Pulmonary artery endothelial cell (primary cell): Measurements from ENCODE around the gene PTTG1IP. TPM values are rescaled to one million over a fixed set of nuclear protein-coding genes. Genes with fewer than 3 reads are reported as not detected.
"Not testable (repeated sequence)": the region's sequence is repeated elsewhere in the genome, so short reads cannot be mapped to it uniquely, and the experiment has no call there.

Source experiments
- DNase-seq: peaks from one replicate; pipeline ENCODE4 v3.0.0-alpha.2; 2011; ENCODE audit warnings: low read depth, low spot score
- total RNA-seq: library from RNA; depleted of rRNA; stranded (reverse); fragments of >200 nt; gene quantifications from 2 replicates; pipeline ENCODE4 v1.2.3, GENCODE V29; 2014

The PTTG1IP gene
- total RNA-seq, 1 donor from 2014 or later = 324 TPM

DNA sequence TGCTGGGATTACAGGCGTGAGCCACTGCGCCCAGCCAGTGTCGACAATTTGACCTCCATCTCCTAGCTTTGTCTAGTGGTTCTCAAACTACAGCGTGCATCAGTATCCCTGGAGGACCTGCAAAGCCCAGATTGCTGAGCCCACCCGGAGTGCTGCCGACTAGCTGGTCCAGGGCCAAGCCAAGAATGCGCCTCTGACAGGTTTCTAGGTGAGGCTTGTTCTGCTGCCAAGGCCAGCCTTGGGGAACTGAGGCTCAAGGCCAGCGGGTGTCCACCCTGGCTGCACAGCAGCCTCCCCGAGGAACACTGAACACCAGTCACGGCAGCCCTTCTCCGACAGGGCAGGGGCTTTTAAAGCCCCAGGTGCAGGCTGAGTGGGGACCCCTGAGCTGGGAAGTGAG lies 9.8 kb upstream of the PTTG1IP start:
- DNase-seq = no peak

DNA sequence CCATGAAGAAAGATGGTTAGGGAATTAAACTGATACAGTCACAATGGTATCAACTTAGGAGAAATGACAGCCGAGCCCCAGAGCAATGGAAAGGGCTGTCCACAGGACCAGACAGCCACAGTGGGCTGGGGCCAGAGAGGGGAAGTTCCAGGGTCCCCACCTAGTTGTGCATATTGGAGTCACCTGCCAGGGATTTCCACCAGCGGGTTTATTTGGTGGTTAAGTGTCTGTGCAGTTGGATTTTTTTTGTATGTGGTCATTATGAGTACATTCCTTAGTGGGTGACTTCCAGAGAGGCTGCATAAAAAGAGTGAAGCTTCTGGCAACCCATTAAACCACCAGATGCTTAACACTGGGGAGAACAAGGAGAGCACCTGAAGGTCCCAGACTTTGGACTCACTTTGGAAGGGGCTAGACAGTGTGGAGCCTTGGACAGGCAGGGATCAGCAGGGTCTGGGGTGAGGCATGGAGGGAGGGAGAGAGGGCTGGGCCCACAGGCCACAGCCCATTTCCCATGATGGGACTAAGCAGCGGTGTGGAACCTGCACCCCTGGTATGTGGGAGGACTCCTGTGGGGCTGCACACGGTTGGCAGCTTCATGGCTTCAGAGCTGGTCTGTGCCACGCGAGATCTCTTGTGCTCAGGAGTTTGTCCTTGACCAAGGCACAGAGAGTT lies 7.8 kb upstream of the PTTG1IP start:
- DNase-seq = no peak

GRCh38 chr21:44880405-44881197 lies 7.1 kb upstream of the PTTG1IP start:
- peak; percentile 83 for DNase-seq

- not testable (repeated sequence) for DNase-seq
These were observed 5.7 kb upstream of the PTTG1IP start for GRCh38 chr21:44879238-44879637.

- DNase-seq = no peak
These were observed 4.8 kb upstream of the PTTG1IP start for GRCh38 chr21:44878053-44878982.

- DNase-seq = no peak
These were observed 3.5 kb upstream of the PTTG1IP start for GRCh38 chr21:44876849-44877575.

DNA sequence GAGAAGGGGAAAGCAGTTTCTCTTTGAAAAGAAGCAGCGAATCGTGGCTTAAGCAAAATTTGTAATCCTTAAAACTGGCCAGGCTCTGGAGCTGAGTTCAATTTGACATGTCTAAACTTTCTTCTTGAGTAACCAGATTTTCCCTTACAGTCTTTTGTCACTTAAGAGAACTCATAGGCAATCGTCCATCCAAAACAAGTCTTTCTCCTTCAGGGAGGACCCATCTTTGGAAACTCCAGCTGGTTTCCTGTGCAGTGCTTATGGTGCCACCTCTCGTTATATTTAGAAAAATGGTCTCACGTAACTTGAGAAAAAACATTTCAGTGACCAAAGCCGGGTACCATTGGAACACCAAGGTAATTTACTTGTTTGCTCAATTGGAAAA lies 1.8 kb upstream of the PTTG1IP start:
- no peak for DNase-seq

GRCh38 chr21:44874497-44875315 lies 1.2 kb upstream of the PTTG1IP start:
- no peak for DNase-seq

DNA sequence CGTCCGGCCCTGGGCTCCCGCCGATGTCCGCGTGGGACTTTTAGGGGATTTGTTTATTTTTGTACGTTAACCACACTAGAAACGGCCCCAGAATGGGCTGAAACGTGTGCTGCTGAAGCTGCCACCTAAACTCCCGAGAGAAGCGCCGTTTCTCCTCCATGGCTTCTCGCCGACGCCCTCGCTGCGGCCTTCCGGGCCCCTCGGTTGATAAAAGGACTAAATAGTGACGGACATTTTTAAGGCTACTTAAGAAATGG lies 678 bp upstream of the PTTG1IP start:
- DNase-seq = no peak

DNA sequence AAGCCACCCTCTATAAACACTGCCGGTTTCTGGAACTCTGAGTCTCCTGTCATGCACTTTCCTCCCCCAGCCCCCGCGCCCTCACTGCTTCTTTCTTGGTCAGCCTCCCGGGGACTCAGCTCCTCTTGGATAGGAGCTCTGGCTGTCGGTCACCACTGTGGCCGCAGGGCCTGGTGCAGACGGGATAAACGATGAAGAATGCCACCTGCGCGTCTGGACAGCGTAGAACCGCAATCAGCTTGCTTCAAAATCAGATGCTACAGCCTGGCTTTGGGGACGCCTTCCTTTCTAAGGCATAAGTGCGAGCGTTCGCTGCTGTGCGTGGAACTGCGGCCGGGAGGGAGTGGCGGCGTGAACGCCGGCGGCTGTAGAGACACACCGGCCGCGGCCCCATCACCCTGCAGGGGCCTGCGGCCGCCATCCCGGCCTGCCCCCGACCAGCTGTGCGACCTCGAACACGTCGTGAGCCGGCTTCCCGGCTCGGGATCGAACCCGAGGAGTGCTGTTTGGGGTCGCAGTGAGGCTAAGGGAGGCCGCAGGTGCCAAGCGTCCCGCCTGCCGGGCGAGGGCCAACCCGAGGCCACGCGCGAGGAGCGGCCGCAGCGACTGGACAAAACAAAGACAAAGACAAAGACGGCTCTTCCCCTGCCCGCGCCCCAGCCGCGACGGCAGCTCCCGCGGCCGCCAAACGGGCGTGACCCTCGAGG lies 688 bp downstream of the PTTG1IP start:
- DNase-seq = no peak

- no peak for DNase-seq
These were observed 1.2 kb downstream of the PTTG1IP start for GRCh38 chr21:44872323-44872648.

DNA sequence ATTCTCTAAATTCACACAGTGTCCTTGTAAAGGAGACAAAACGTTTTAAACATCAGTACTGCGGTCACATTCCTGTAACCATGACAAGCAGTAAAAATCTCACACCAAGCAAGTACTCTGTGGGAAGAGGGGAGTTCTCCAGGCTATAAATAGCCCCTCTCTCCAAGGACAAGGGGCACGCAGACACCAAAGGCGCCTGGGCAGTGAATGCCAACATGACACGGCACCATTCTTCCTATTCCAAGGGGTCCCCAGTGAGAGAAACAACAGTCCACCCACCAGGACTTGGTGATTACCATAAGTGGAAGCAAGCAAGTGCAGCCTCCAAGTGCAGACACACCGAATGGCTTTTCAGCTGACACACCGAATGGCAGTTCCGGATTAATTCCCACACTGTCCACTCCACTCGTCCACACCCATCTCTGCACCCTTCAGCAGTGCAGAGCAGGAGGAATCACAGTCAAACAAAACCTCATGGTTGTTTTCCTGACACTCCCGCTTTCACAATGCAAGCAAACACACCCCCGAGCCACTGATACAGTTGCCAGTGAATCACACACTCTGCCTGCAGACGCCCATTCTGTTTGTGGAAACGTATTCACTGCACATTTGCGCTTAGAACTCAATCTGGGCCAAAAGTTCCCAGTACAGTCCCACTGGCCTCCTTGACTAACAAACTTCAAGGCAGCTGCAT lies 1.8 kb downstream of the PTTG1IP start:
- DNase-seq = no peak

DNA sequence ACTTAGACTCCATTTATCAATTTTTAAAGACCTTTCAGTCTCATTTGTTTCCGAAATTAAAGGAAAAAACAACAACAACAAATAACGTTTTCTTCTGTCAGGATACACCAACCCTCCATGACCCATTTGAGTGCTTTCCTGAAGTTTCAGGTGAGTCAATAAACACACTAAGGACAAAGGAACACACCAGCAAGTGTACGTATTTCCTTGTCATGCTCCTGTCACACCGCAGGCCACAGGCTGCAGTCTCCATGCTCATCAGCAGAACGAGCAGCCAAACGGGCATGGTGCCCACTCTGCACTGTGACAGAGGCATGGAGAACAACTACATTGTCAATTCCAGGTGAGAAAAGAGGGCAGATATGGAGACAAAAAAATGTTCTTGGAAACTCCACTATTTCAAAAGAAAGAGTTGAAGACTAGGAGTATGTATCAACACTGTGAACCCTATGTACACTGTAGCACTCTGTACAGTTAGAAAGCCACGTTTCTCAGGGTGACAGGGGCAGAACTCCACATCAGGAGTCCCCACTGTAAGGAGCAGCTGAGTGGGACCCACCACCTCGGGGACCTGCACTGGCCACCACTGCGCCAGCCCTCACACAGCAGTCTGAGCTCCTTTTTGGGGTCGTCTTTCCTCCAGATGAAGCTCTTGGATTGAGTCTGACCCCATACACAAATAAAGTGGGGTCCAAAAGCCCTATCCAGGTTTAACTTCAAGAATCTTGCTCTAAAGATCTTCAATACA lies 2.6 kb downstream of the PTTG1IP start:
- DNase-seq = no peak

- peak; percentile 91 for DNase-seq
These were observed 3.4 kb downstream of the PTTG1IP start for GRCh38 chr21:44869781-44870747.

DNA sequence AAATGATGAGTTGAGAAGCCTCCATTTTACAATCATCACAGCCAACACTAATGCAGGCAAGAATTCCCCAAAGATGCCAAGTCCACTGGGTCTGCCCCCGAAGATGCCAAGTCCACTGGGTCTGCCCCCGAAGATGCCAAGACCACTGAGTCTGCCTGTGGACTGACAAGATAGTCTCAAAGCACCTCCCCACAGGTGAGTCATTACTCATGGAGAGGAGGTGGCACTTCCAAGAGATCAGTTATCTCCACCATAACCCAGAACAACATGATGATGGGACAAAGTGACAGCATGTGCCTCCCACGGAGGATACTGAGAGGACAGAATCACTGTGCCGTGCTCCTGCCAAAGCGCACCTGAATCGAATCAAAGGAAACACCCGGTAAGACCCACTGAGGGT lies 4.8 kb downstream of the PTTG1IP start:
- no peak for DNase-seq

GRCh38 chr21:44867999-44868700 lies 5.3 kb downstream of the PTTG1IP start:
- no peak for DNase-seq

DNA sequence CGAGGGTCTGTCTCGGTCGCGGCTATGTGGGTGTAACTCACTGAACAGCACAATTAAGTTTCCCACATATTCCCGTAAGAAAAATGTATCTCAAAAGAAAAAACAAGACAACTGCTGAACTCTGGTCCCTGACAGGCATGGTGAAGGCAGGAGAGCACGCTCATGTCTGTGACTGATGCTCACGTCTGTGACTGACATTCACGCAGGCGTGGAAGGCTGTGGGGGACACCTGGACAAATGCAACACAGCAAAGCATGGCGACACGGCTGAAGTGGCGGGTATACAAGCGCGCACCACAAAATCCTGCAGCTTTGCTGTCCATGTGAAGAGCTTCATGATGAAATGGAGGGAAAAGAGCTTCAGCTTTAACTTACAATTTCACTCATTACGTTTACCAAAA lies 6.0 kb downstream of the PTTG1IP start:
- DNase-seq = no peak
